ENCODE measurements around the gene DOCK7.
"Not testable (repeated sequence)": the region's sequence is repeated elsewhere in the genome, so short reads cannot be mapped to it uniquely, and the experiment has no call there.

DOCK7 gene, protein sequence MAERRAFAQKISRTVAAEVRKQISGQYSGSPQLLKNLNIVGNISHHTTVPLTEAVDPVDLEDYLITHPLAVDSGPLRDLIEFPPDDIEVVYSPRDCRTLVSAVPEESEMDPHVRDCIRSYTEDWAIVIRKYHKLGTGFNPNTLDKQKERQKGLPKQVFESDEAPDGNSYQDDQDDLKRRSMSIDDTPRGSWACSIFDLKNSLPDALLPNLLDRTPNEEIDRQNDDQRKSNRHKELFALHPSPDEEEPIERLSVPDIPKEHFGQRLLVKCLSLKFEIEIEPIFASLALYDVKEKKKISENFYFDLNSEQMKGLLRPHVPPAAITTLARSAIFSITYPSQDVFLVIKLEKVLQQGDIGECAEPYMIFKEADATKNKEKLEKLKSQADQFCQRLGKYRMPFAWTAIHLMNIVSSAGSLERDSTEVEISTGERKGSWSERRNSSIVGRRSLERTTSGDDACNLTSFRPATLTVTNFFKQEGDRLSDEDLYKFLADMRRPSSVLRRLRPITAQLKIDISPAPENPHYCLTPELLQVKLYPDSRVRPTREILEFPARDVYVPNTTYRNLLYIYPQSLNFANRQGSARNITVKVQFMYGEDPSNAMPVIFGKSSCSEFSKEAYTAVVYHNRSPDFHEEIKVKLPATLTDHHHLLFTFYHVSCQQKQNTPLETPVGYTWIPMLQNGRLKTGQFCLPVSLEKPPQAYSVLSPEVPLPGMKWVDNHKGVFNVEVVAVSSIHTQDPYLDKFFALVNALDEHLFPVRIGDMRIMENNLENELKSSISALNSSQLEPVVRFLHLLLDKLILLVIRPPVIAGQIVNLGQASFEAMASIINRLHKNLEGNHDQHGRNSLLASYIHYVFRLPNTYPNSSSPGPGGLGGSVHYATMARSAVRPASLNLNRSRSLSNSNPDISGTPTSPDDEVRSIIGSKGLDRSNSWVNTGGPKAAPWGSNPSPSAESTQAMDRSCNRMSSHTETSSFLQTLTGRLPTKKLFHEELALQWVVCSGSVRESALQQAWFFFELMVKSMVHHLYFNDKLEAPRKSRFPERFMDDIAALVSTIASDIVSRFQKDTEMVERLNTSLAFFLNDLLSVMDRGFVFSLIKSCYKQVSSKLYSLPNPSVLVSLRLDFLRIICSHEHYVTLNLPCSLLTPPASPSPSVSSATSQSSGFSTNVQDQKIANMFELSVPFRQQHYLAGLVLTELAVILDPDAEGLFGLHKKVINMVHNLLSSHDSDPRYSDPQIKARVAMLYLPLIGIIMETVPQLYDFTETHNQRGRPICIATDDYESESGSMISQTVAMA (N-terminal part only)

DNA sequence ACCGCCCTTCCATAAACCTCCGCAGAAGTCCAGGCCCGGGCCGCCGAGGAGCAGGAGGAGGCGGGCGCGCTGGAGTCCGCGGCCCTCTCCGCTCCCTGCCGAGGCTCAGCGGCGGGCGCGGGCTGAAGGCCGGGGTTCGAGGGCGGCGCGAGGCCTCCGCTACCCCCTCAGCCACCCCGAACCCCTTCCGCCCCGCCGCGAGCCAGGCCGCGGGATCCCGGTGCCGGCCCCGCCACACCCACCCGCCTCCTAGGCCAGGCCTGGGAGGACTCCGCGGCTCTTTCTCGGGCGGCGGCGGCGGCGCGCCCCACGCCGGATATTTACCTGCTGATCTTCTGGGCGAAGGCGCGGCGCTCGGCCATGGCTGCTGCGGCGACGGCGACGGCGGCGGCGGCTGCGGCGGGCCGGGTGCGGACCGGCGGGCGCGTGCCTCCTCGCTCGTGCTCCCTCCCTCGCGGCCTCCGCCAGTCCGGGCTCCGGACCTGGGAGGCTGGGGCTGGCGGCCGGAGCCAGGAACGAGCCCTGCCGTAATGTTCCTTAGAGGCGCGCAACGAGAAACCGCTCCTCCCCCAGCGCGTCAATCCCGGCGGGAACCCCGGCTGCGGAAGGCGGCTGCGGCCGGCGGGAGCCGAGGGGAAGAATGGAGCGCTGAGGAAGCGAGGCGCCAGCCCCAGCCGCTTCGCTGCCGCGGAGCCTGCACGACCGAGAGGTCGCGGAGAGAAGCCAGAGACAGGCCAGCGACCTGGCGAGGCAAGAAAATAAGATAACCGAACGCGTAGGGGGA is at the start of gene DOCK7:
Gene DOCK7 (minus strand): TSS at position 484 of the 784 bp plus-strand sequence. CDS start 122 bp downstream, at position 362.
- peak; percentile 8 to 53 (median 12) for DNase-seq (ENCODE audit: low read depth in 3 of 3)

DNA sequence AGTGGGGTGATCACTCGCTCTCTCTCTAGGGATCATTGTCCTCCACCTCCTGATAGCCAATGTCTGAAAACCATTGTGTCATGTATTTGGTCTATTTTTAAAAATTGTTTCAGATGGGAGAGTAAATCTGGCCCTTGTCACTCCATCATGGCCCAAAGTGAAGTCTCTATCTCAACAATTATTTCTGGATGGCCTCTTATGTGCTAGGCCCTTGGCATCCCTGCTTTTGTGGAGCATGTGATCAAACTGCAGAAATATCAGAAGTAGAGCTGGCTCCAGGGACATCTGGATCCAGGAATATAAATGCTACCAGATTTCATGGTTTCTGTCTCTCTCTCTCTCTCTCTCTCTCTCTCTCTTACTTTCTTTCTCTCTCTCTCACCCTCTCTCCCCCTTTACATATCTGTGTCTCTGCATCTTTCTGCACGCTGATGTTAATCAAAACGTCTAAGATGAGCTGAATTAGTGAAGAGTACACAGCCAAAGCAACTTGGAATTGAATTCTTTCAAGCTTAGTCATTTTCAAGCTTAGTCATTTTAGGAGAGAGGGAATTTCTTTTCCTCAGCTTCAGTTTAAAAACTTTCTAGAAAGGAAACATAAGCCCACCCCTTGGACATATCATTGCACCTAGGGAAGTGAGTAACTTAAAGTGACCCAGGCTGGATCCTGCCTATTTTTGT is 47.4 kb upstream of the DOCK7 start:
- no peak for DNase-seq (ENCODE audit: low read depth in 3 of 3)

DNA sequence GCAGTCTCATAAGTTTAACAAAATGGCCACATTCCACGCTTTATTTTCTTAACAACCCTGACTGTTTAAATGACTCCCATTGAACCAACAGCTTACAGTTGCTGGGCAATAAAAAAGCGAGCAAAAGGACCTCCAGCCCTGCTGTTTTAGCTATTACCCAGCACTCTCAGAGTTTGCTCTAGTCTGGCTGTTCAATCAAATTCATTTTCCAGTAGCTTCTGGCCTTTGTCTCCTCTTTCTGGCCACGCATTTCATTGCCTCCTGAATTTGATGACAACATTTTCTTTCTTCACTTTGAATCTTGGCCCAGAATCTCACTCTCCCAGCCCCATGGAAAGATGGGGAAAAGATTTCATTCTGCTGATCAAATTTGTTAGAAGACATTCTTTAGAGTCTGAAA is 44.1 kb upstream of the DOCK7 start:
- DNase-seq (ENCODE audit: low read depth in 3 of 3), result no peak

- no peak for DNase-seq (ENCODE audit: low read depth in 3 of 3)
These were observed 40.8 kb upstream of the DOCK7 start for GRCh38 chr1:62728963-62729362.

GRCh38 chr1:62727656-62728407 is 39.6 kb upstream of the DOCK7 start:
- no peak for DNase-seq (ENCODE audit: low read depth in 3 of 3)

- DNase-seq (ENCODE audit: low read depth in 3 of 3), result no peak
These were observed 37.8 kb upstream of the DOCK7 start for GRCh38 chr1:62726011-62726442.

- no peak for DNase-seq (ENCODE audit: low read depth in 3 of 3)
These were observed 37.1 kb upstream of the DOCK7 start for GRCh38 chr1:62725255-62725654.

GRCh38 chr1:62724430-62724829 is 36.2 kb upstream of the DOCK7 start:
- no peak for DNase-seq (ENCODE audit: low read depth in 3 of 3)

- no peak for DNase-seq (ENCODE audit: low read depth in 3 of 3)
These were observed 35.7 kb upstream of the DOCK7 start for GRCh38 chr1:62723883-62724282.

DNA sequence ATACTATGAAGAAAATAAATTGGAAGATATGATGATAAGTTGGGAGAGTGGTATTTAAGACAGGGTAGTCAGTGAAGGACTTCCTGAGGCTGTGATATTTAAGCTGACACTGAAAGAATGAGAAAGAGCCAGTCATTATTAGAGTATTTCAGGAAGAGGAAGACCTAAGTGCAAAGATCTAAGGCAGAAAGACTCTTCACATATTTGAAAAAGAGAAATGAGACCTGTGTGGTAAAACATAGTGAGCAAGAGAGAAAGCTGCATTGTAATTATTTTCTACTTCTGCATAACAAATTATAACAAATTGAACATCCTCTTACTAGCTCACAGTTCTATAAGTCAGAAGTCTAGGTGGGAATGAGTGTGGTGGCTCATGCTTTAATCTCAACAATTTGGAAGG is 34.6 kb upstream of the DOCK7 start:
- no peak for DNase-seq (ENCODE audit: low read depth in 3 of 3)

GRCh38 chr1:62720946-62721554 is 32.9 kb upstream of the DOCK7 start:
- no peak for DNase-seq (ENCODE audit: low read depth in 3 of 3)

GRCh38 chr1:62718400-62718799 is 30.2 kb upstream of the DOCK7 start:
- DNase-seq (ENCODE audit: low read depth in 3 of 3), result not testable (repeated sequence)

- no peak for DNase-seq (ENCODE audit: low read depth in 3 of 3)
These were observed 29.3 kb upstream of the DOCK7 start for GRCh38 chr1:62717483-62717882.

GRCh38 chr1:62716397-62716796 is 28.2 kb upstream of the DOCK7 start:
- no peak for DNase-seq (ENCODE audit: low read depth in 3 of 3)

GRCh38 chr1:62712336-62713243 is 24.4 kb upstream of the DOCK7 start:
- no peak for DNase-seq (ENCODE audit: low read depth in 3 of 3)

- DNase-seq (ENCODE audit: low read depth in 3 of 3), result no peak
These were observed 19.5 kb upstream of the DOCK7 start for GRCh38 chr1:62707744-62708120.

GRCh38 chr1:62706985-62707743 is 19.0 kb upstream of the DOCK7 start:
- DNase-seq (ENCODE audit: low read depth in 3 of 3), result no peak
